Endothelial cell of hepatic sinusoid (primary cell): ENCODE results near the gene INPP4A.

ENCODE experiments used
- in situ Hi-C: cut with HindIII; loops from 2 replicates; pipeline ENCODE4 v1.10.0; 2017; ENCODE audit warnings: low sequenced_read_pairs

The INPP4A gene

DNA sequence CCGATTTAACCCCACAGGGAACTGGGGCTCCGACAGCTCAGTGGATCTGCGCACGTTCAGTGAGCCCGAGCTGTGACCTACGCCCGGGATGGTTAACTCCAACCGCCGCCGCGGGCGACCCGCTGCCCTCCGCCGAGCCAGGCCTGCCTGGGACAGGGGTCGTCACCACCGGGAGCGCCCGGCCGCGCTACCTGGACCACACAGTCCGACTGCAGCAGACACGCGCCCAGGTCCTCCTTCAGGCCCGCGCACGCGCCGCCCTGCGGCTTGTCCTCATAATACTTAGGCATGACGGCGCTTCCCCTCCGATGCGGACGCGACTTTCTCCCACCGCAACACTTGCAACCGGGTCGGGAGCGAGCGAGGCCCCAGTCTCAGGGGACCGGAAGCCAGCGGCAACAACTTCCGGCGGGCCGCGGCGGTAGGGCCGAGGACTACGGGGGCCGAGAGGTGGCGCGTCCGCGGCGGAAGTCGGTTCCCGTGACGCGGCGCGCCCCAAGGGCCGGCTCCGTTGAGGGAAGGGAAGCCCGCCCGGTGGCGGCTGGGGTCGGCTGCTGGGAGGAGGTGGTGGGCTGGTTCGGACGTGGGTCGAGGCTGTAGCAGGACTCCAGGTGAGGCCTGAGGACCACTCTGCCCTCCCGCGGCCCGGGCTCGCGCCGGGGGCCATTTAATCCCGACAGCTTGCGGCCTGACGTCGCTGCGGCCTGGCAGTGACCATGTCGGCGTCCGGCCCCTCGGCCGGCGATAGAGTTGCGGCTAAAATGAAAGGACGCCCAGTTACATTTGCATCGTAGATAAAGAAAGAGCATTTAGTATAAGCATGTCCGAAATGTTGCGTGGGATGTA is 163.7 kb downstream of the INPP4A start, which contains the start of the genes COA5 and UNC50:
TSS of gene COA5 (minus strand) at position 397 of the 846 bp plus-strand sequence. CDS start at position 290, 107 bp downstream.
TSS of gene UNC50 (plus strand) at position 474 of the 846 bp plus-strand sequence. CDS start 1,171 bp downstream, outside the sequence.
- in situ Hi-C loops, result no loop called here

DNA sequence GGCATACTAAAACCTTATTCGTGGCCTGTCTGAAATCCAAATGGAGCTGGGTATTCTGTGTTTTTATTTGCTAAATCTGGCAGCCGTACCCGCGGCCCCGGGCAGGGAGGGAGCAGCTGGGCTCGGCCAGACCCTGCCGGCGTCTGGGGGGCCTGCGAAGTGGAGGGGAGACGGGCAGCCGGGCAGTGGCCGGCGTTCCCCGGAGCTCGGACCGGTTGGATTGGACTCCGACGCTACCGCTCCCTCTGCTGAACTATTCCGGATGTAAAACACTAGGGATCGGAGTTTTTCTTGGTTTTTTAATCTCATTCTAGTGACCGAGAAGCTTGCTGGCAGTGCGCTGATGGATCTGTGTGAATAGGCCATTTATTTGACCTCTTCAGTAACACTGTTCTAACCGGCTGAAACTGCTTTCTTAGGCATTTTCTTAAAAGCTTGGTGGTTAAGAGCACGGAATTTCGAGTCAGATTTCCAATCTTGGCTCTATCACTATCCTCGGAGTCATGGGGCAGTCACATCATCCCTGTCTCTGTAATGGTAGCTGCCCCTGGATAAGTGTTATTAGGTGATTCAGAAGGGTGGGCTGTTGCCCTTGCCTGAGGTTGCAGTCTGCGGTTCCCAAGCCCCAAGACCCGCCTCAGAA is 164.4 kb downstream of the INPP4A start:
- in situ Hi-C loops, result no loop called here

DNA sequence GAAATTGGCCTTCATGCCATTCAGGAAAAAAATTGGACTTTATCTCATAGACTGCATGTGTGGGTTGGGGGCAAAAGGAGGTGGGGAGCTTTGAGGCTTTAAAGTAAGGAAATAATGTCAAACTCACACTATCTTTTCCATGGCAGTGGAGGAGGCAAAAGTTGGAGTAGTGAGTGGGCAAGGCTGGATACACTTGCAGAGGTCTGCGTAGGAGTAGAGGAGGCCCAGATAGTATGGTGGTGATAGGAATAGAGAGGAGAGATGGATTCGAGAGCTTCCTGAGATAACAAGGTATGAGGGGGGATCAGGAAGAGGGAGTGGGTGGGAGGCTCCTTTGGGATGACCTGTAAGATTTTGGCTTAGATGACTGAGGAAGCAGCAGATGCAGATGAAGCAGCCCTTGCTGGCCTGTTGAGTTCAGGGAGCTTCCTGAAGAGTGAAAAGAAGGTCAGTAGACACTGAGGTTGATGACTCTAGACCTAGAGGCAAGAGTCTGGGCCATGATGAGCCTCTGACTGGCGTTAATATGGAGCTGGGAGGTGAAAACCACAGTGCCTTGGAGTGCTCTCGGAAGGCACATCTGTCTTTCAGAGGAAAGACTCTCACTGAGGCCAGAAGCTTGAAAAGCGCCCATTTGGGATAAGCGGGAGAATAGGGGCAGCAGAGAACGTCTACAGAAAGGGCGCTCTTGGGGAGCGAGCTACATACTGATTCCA is 169.5 kb downstream of the INPP4A start:
- in situ Hi-C loops, result no loop called here

DNA sequence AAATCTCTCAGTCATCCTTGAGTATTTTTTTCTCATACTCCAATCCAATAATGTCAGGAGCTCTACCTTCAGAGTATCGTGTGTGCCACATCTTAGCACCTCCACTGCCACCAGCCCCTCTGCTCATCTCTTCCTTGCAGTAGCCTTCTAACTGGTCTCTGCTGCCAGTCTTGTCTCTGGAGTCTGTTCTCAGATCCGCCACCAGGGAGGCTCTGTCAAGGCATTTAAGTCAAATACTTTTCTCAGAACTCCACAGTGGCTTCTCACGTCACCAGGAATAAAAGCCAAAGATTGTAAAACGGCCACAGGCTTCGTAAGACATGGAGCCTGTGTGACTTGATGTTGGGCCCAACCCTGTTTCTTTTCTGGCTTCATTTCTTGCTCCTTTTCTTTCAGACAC is 170.8 kb downstream of the INPP4A start:
- in situ Hi-C loops, result no loop called here

DNA sequence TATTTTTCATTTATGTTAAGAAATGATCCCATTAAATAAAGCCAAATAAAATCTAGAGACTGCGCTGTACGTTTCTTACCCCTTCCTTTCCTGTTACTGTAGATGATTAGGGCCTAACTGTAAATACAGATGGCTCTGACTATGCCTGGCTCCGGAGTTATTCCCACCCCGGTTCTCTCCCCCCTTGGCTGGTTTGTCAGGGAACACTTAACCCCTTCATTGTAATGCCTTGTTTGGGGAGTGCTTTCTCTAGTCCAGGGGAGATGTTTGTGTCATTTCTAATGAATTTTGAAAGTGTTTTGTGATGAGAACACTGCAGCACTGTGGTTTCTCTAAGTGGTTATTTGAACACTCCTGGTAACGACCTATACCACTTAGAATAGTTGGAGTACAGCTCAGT is 172.5 kb downstream of the INPP4A start:
- in situ Hi-C loops, result no loop called here

DNA sequence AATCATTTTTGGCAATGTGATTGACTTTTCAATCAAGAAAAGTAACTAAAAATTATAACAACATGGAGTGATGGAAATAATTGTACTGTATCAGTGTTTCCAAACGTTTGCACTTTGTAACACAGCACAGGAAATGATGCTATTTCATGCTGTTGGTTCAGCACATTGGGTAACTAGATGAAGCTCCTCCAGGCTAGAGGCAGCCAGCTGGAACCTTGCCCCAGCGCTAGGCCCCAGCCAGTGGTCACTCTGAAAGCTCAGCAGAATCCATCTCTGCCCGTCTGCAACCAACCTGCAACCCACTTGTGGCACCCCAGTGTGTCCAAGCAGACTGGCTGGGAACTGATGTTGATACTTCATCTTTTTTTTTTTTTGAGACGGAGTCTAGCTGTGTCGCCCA is 179.0 kb downstream of the INPP4A start:
- in situ Hi-C loops, result no loop called here

DNA sequence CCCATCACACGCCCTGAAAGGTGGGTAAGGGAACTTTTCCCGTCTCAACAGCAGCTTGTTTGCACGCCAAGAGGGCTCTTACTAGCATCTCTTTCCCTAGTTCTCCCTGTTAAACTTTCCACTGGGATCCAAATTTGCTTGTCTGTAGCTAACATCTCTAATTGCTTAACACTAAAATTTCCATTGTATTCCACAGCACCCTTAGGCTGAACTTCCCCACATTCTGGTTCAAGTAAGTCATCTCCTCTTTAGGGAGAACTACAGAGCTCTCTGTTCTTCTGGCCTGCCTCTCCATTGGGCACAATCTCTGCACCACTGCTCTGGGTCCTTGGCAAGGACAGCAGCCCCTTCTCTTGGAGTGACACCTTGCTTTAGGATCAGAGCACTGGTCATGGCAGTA is 187.7 kb downstream of the INPP4A start:
- in situ Hi-C loops, result no loop called here

DNA sequence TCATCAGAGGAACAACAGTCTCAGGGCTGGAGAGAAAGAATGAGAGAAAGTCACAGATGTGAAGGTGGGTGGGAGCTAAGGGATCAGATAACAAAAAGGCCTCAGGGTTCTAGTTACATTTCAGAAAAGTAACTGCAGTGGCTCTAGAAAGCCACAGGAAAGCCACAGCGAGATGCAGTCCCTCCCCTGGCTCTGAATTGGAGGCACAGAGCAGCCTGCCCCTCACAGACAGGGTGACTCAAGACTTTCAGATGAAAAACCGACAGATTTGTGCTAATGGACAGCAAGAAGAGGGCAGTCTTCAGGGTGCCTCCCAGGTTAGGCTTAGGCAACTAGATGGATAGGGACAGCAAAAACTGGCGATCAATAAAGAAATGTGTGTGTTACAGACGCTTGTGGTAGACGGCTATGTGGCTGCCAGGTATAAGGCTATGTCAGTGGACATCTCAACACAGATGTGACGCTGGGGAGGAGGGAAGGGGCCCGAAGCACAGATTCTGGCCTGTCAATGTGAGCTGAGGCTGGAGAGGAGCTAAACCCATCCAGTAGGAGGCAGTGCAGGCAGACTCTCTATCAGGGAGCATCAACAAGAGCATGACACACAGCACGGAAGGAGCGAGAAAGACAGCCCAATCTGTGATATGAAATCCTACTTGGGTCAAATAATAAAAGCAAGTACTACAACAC is 189.9 kb downstream of the INPP4A start:
- in situ Hi-C loops, result no loop called here

DNA sequence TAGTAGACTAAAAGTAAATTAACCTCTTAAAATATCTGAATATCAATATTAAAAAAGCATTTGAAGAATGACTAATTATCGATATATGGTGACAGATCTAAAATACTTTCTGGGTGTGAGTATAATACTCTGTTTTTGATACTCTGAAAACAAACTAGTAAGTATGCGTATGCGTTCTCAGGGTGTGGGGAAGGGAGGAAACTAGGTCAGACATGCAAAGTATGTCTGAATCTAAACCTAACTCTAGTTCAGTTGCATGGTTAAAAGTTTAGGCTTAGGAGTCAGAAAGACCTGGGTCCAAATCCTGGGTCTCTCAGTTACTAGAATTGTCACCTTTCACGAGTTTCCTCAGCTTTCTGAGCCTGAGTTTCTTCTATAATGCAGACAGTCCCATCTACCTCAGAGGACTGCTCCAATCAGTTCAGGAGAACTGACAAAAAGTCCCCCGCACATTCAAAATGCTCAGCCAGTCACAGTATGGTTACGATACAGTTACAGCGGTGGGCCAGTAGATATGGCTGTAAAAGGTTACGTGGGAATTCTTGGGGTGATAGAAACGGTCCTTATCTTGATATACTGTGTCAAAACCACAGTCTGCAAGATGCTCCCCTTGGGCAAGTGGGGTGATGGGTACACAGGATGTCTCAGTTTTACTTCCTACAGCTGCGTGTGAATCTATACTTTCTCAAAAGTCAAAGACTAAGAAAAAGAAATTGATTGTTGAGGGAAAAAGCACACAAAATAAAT is 192.9 kb downstream of the INPP4A start:
- in situ Hi-C loops, result no loop called here

DNA sequence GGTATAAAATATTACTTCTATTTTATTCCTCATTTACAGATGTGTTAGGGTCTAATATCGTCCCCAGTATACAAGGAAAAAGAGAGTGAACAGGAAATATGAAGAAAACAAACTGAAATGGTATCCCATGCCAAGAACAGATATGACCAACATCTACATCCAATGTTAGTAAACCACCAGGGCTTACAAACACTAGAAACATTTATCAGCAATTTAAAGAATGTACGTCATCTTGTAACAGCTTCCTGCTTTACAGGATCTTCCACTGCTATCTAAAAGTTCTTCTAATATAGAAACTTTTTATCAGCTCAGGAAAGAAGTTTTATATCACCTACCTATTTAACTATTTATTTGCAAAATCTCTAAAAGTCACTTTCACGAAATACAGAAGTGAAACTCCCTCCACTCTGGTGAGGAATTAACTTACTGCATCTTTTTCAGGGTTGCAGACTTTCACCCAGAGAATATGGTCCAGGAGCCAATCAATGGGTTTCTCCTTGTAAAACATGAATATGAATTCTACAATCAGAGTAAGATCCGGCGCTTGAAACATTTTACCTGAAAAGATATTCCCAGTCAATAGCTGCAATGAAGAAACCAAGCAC is 198.9 kb downstream of the INPP4A start:
- in situ Hi-C loops, result no loop called here
